PFSK-1 (cell line): ENCODE data around the gene ALG5.

Experiments
- POLR2AphosphoS5 ChIP-seq: IDR thresholded peaks from 2 replicates; pipeline ENCODE4 v1.6.1; 2012; ENCODE audit warnings: low read depth, mild to moderate bottlenecking, control low read depth, low read length, moderate library complexity
- SIN3A ChIP-seq: IDR thresholded peaks from 2 replicates; pipeline ENCODE4 v1.6.1; 2012; ENCODE audit warnings: mild to moderate bottlenecking, low read length, moderate library complexity, borderline replicate concordance; ENCODE audit not compliant: insufficient read depth
- TAF1 ChIP-seq: IDR thresholded peaks from 2 replicates; pipeline ENCODE4 v1.6.1; 2012; ENCODE audit warnings: low read length, control low read depth, borderline replicate concordance; ENCODE audit not compliant: insufficient read depth
- TF ChIP-seq, protein P1 (sequence below), 2 experiments: IDR thresholded peaks; 2 replicates each; pipeline versions ENCODE4 v1.6.1 to v1.8.0; 2011 to 2012; ENCODE audit warnings: low read depth in 2 of 2, low read length in 2 of 2, control low read depth in 1 of 2, inconsistent platforms in 1 of 2, mild to moderate bottlenecking in 1 of 2, moderate library complexity in 1 of 2; ENCODE audit not compliant: insufficient read depth in 1 of 2

DNA sequence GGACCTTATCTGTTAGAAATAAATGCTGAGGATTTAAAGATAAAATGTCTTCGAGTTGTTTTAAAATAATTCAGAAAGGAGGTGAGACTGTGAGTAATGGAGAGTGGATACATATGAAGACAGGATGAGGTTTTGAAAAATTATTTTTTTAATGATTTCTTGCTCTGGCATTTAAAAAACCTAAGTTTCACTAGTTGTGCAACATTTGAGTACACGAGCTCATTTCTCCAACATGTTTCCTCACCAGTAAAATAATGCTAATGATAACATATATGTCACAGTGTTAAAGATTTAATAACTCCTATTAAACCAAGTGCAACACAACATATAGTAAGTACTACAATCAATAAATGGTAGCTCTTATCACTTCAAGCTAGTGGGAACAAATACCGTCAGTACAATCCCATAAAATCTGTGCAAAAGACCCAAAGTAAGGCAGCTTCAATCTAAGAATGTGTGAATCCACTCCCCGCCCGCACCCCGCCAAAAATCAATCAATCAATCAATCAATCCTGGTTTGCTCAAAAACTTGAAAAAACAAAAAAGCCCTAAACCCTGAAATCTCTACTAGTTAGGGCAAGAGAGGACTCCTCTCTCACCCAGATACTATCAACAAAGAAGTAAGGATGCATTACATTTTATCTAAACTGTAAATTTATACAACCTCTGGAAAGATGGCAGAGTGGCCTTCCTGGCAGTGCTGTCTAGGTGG is 1.3 kb downstream of the ALG5 start:
- TF ChIP-seq, protein P1, sequence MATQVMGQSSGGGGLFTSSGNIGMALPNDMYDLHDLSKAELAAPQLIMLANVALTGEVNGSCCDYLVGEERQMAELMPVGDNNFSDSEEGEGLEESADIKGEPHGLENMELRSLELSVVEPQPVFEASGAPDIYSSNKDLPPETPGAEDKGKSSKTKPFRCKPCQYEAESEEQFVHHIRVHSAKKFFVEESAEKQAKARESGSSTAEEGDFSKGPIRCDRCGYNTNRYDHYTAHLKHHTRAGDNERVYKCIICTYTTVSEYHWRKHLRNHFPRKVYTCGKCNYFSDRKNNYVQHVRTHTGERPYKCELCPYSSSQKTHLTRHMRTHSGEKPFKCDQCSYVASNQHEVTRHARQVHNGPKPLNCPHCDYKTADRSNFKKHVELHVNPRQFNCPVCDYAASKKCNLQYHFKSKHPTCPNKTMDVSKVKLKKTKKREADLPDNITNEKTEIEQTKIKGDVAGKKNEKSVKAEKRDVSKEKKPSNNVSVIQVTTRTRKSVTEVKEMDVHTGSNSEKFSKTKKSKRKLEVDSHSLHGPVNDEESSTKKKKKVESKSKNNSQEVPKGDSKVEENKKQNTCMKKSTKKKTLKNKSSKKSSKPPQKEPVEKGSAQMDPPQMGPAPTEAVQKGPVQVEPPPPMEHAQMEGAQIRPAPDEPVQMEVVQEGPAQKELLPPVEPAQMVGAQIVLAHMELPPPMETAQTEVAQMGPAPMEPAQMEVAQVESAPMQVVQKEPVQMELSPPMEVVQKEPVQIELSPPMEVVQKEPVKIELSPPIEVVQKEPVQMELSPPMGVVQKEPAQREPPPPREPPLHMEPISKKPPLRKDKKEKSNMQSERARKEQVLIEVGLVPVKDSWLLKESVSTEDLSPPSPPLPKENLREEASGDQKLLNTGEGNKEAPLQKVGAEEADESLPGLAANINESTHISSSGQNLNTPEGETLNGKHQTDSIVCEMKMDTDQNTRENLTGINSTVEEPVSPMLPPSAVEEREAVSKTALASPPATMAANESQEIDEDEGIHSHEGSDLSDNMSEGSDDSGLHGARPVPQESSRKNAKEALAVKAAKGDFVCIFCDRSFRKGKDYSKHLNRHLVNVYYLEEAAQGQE (IDR thresholded peaks at IDR 0.05; ENCODE audit: insufficient read depth in 1 of 2, low read depth in 2 of 2, low read length in 2 of 2): no peak
- TF ChIP-seq POLR2AphosphoS5 (no peak), TAF1 (no peak), SIN3A (no peak)
